Measurements from ENCODE around the gene TNFSF8.

Gene TNFSF8

DNA sequence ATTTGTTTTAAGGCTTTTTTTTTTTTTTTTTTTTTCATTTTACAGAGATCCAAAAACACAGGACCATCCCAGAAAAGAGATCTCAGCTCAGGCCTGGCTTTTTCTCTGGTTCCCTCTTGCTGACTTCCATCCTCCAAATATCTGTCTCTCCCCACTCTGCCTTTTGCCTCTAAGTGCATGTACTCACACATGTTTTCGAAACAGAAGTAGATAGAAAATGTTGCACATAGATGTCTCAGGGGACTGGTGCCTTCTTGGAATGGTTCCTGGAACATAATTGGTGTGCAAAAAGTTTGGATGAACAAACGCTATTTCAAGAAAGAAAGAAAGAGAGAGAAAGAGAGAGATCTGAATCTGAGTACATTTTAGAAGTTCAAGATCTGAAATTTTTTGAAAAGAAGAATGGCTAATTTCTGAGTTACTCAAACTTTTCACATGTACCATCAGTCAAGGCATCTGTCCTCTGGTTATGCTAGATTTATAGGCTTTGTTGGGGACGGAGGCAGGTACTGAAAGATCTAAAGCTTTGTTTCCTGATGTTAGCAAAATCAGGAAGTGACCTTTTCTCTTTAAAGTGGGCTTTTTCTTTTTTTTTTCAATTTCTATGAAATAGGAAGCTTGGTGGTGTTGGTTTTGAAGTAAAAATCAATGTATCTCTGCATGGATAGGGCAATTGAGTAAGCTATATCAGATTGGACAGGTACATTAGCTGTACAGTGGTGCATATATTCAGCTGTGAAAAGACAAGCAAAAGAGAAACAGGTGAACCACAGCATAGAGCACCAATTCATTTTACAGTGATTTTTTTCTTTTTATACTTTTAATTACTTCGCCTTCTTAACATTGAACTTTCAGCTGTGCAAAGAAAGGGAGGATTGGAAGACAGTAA, 8.5 kb upstream of the TNFSF8 start:
- H3K4me3 ChIP-seq (ENCODE audit: low read depth, low read length), result no peak overlapping the region
- TF ChIP-seq CTCF (IDR thresholded peaks at IDR 0.05; ENCODE audit: control insufficient read depth, extremely low read depth, insufficient read depth), result no peak
- DNase-seq (ENCODE audit: low read depth), result no peak

DNA sequence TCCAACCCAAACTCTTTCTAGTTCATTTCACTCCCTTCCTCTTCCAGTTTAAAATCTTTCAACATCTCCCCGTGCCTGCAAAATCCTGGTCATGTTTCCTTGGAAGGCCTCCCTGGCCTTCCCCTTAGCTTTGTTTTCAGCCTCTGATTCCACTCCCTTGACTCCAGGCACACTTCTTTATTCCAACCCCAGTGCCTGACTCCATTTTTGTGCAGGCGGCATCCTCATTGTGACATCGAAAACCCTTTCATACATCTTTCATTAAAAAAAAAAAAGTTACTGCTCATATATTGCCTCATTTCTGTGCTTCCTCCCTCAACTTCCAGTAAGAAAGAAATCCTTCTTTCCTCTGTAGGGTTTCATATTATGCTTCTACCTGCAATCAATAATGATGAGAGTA, 7.1 kb upstream of the TNFSF8 start:
- H3K4me3 ChIP-seq (ENCODE audit: low read depth, low read length), result no peak overlapping the region
- no peak for DNase-seq (ENCODE audit: low read depth)
- TF ChIP-seq CTCF (IDR thresholded peaks at IDR 0.05; ENCODE audit: control insufficient read depth, extremely low read depth, insufficient read depth), result no peak

- no peak overlapping the region for H3K4me3 ChIP-seq (ENCODE audit: low read depth, low read length)
- peak; percentile 36 for DNase-seq (ENCODE audit: low read depth)
- no peak for TF ChIP-seq CTCF (IDR thresholded peaks at IDR 0.05; ENCODE audit: control insufficient read depth, extremely low read depth, insufficient read depth)
These were observed 6.2 kb upstream of the TNFSF8 start for GRCh38 chr9:114936581-114936980.

DNA sequence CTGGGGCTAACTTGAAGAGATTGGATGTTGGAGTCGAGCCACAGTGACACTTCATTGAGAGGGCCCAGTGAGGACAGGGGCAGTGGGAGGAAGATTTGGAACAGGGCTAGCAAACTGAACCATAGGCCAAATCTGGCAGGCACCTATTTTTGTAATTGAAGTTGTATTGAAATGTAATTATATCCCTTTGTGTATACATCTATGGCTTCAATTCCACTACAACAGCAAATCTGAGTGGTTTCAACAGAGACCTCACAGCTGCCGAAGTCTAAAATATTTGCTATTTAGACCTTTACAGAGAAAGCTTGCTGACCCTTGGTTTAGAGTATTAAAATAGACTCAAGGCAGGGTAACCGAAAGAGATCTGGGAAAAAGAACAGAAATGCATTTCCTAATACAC, 4.7 kb upstream of the TNFSF8 start:
- DNase-seq (ENCODE audit: low read depth), result no peak
- no peak for TF ChIP-seq CTCF (IDR thresholded peaks at IDR 0.05; ENCODE audit: control insufficient read depth, extremely low read depth, insufficient read depth)

GRCh38 chr9:114932502-114932901, 2.1 kb upstream of the TNFSF8 start:
- H3K4me3 ChIP-seq (ENCODE audit: low read depth, low read length), result no peak overlapping the region
- TF ChIP-seq CTCF (IDR thresholded peaks at IDR 0.05; ENCODE audit: control insufficient read depth, extremely low read depth, insufficient read depth), result no peak
- DNase-seq (ENCODE audit: low read depth), result no peak

More for the DNA sequence above, 4.7 kb upstream of the TNFSF8 start:
- no peak overlapping the region for H3K4me3 ChIP-seq (ENCODE audit: low read depth, low read length)

DNA sequence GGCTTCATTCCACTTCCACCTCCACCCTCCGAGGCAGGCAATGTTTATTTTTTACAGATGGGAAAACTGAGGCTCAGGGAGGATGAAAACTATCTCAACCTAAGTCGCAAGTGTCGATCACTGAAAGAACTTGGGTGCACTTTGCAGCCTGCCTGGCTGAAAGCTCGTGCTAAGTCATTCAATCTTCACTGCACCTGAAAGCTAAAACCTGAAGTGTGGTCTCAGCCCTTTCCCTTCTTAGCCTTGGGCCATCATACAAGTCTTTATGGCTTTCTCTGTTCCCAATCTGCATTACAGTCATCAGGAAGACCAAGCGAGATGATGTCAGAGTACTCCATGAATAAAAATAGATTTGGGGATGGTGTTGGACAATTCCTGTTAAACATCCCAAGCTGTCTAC, 1.0 kb upstream of the TNFSF8 start:
- no peak for DNase-seq (ENCODE audit: low read depth)
- TF ChIP-seq CTCF (IDR thresholded peaks at IDR 0.05; ENCODE audit: control insufficient read depth, extremely low read depth, insufficient read depth), result no peak
- H3K4me3 ChIP-seq (ENCODE audit: low read depth, low read length), result no peak overlapping the region

- no peak for DNase-seq (ENCODE audit: low read depth)
- no peak for TF ChIP-seq CTCF (IDR thresholded peaks at IDR 0.05; ENCODE audit: control insufficient read depth, extremely low read depth, insufficient read depth)
- no peak overlapping the region for H3K4me3 ChIP-seq (ENCODE audit: low read depth, low read length)
These were observed 1.2 kb downstream of the TNFSF8 start for GRCh38 chr9:114929201-114929600.
